A549 (cell line): ENCODE data around the gene KCNE4. TPM values are rescaled to one million over a fixed set of nuclear protein-coding genes. Genes with fewer than 3 reads are reported as not detected.
A peak's percentile ranks its signal among the peaks of the same experiment; 100 is the strongest.

Experiments
- ATAC-seq, 2 experiments: fragments of 200-7000 bp in 1 of 2; fragments of >200 bp in 1 of 2; cut with Nextera tagmentation in 1 of 2; cut with Tn5 transposase in 1 of 2; 3 replicates each; pipeline versions ENCODE4 v1.8.0 to v1.9.1; 2018 to 2020; ENCODE audit warnings: mild to moderate bottlenecking in 1 of 2, moderate library complexity in 1 of 2
- CTCF ChIA-PET: fragments of 300-600 bp; sonication (Branson Sonifier 250); formaldehyde crosslinking; extraction: SDS; loops from one replicate; lab custom pipeline; 2021; ENCODE audit warnings: antibody characterized with exemption, inconsistent platforms; lab: Yijun Ruan, JAX
- POLR2A ChIA-PET: fragments of 350-600 bp; formaldehyde crosslinking; extraction: SDS; loops from one replicate; lab custom pipeline; 2021; ENCODE audit warnings: antibody characterized with exemption, inconsistent platforms; lab: Yijun Ruan, JAX
- DNase-seq, 2 experiments: peaks; one replicate each; pipeline versions ENCODE4 v3.0.0 to v3.0.0-alpha.2; 2011 to 2016; ENCODE audit warnings: low read depth in 1 of 2, low spot score in 1 of 2
- FAIRE-seq: peaks from 2 replicates; lab custom pipeline; 2011; peaks lifted over from hg19 to GRCh38; lab: Jason Lieb, UNC
- H3K27ac ChIP-seq, 2 experiments: fragments of >200 bp; sonication (Bioruptor Twin); formaldehyde crosslinking; 3 replicates each; pipeline ENCODE4 v1.5.1; 2016 to 2017
- H3K4me1 ChIP-seq: fragments of >200 bp; sonication (Bioruptor Twin); formaldehyde crosslinking; 3 replicates; pipeline ENCODE4 v1.6.1; 2016
- H3K4me2 ChIP-seq: fragments of >200 bp; sonication (Bioruptor Twin); formaldehyde crosslinking; 3 replicates; pipeline ENCODE4 v1.6.1; 2016
- H3K4me3 ChIP-seq: fragments of >200 bp; sonication (Bioruptor Twin); formaldehyde crosslinking; 3 replicates; pipeline ENCODE4 v1.5.1; 2016
- H3K9me3 ChIP-seq: fragments of >200 bp; sonication (Bioruptor Twin); formaldehyde crosslinking; 3 replicates; pipeline ENCODE4 v1.6.1; 2016
- ATOH8 ChIP-seq: fragments of 250-450 bp; sonication (Bioruptor Pico); IDR thresholded peaks from 2 replicates; pipeline ENCODE4 v1.5.0; 2020; ENCODE audit warnings: low read depth, mild to moderate bottlenecking, moderate library complexity
- BHLHE40 ChIP-seq: IDR thresholded peaks from 2 replicates; pipeline ENCODE4 v1.6.1; 2012; ENCODE audit warnings: low read depth, low read length, inconsistent platforms
- CEBPB ChIP-seq, 2 experiments: fragments of >200 bp in 1 of 2; sonication (Bioruptor Twin) in 1 of 2; formaldehyde crosslinking in 1 of 2; IDR thresholded peaks; 2 replicates each; pipeline ENCODE4 v1.6.1; 2012 to 2016
- CHD2 ChIP-seq: fragments of 150-350 bp; IDR thresholded peaks from 2 replicates; pipeline ENCODE4 v1.6.1; 2014; ENCODE audit warnings: low read length; ENCODE audit not compliant: partially characterized antibody
- E2F6 ChIP-seq: IDR thresholded peaks from 2 replicates; pipeline ENCODE4 v1.6.1; 2012; ENCODE audit warnings: low read depth, borderline replicate concordance
- EHF ChIP-seq: fragments of 250-450 bp; sonication (Bioruptor Pico); IDR thresholded peaks from 2 replicates; pipeline ENCODE4 v1.5.0; 2020; ENCODE audit warnings: mild to moderate bottlenecking
- ESRRA ChIP-seq: fragments of 150-350 bp; IDR thresholded peaks from 2 replicates; pipeline ENCODE4 v1.6.1; 2014; ENCODE audit warnings: mild to moderate bottlenecking, low read length, borderline replicate concordance
- FOSB ChIP-seq: fragments of 250-450 bp; sonication (Bioruptor Pico); IDR thresholded peaks from 2 replicates; pipeline ENCODE4 v1.5.0; 2020; ENCODE audit warnings: mild to moderate bottlenecking, moderate library complexity
- HMGXB4 ChIP-seq: fragments of 250-450 bp; sonication (Bioruptor Pico); IDR thresholded peaks from 2 replicates; pipeline ENCODE4 v1.5.0; 2021; ENCODE audit warnings: mild to moderate bottlenecking, moderate library complexity, borderline replicate concordance
- HOXB13 ChIP-seq: fragments of 250-450 bp; sonication (Bioruptor Pico); IDR thresholded peaks from 2 replicates; pipeline ENCODE4 v1.5.0; 2020; ENCODE audit warnings: low read depth, mild to moderate bottlenecking, moderate library complexity
- KDM5A ChIP-seq: fragments of 200-600 bp; sonication (generic); IDR thresholded peaks from 2 replicates; pipeline ENCODE4 v1.6.1; 2016; ENCODE audit warnings: antibody characterized with exemption, mild to moderate bottlenecking
- MAFK ChIP-seq: fragments of 450-650 bp; IDR thresholded peaks from 2 replicates; pipeline ENCODE4 v1.6.1; 2014; ENCODE audit not compliant: partially characterized antibody
- NFE2L2 ChIP-seq: fragments of 150-350 bp; conservative IDR thresholded peaks from 2 replicates; pipeline ENCODE4 v1.6.1; 2014; ENCODE audit warnings: low read length
- POLR2AphosphoS2 ChIP-seq: conservative IDR thresholded peaks from 2 replicates; pipeline ENCODE4 v1.6.1; 2012; ENCODE audit warnings: low read length, improper control_type of control experiment, inconsistent platforms
- RFX5 ChIP-seq: fragments of 450-650 bp; IDR thresholded peaks from 2 replicates; pipeline ENCODE4 v1.7.1; 2014; ENCODE audit warnings: antibody characterized with exemption, mild to moderate bottlenecking, moderate library complexity
- TFCP2L1 ChIP-seq: fragments of 250-450 bp; sonication (Bioruptor Pico); IDR thresholded peaks from 2 replicates; pipeline ENCODE4 v1.5.0; 2021; ENCODE audit warnings: mild to moderate bottlenecking
- ZC3H11A ChIP-seq: fragments of 450-650 bp; IDR thresholded peaks from 2 replicates; pipeline ENCODE4 v1.6.1; 2014; ENCODE audit warnings: antibody characterized with exemption, mild to moderate bottlenecking
- WGBS: methylation state at CpG from one replicate; pipeline ENCODE4 v1.1.6; 2017; ENCODE audit errors: missing lambda C conversion rate; 5-methylcytosine and 5-hydroxymethylcytosine counted together
- polyA plus RNA-seq, 4 experiments: library from polyadenylated mRNA; depleted of rRNA in 3 of 4; stranded (reverse); fragments of >200 nt; fragmentation: RNase III in 1 of 4; extraction: RNeasy Plus Mini Kit Qiagen cat#74134 plus additional on column Dnase treatment in 1 of 4; gene quantifications; 2 replicates in 3 of 4; 3 replicates in 1 of 4; pipeline ENCODE4 v1.2.3, GENCODE V29; 2011 to 2017

KCNE4 gene
- polyA plus RNA-seq, 2 of the 4 experiments (the other 2 are of a cell fraction): 1.4 to 3.6 TPM

- Histone ChIP-seq H3K27ac (no peak overlapping the region), H3K4me1 (peaks cover 12% of the 10 kb centered on the region), H3K4me2 (no peak overlapping the region), H3K4me3 (no peak overlapping the region), H3K9me3 (peaks cover 14% of the 10 kb centered on the region)
- DNase-seq (no peak), FAIRE-seq (no peak), ATAC-seq (no peak)
- ChIA-PET POLR2A (no interaction called here), CTCF (interaction anchor here (0.7 kb wide), 1 partner anchor 1975 kb away, joined by 3 read pairs; no protein-coding TSS in a partner anchor)
- TF ChIP-seq MAFK: no peak
- WGBS: 79% methylated on average over 3 of the region's 3 CpGs
Measured at GRCh38 chr2:223036790-223037444, 15.1 kb upstream of the KCNE4 start.

GRCh38 chr2:223037445-223037800, 14.6 kb upstream of the KCNE4 start:
- peaks cover 16% of the 10 kb centered on the region for H3K4me1 ChIP-seq
- H3K9me3 ChIP-seq: peaks cover 9% of the 10 kb centered on the region
- TF ChIP-seq BHLHE40 (no peak), POLR2AphosphoS2 (no peak), FOSB (CRISPR knock-in tag) (no peak), EHF (CRISPR knock-in tag) (no peak), RFX5 (no peak), CEBPB (IDR thresholded peaks at IDR 0.05) (no peak), KDM5A (no peak), ZC3H11A (no peak), CHD2 (no peak), NFE2L2 (no peak), HMGXB4 (CRISPR knock-in tag) (no peak), E2F6 (no peak), ATOH8 (no peak)
- no peak for FAIRE-seq
- H3K27ac ChIP-seq: no peak overlapping the region
- H3K4me3 ChIP-seq: no peak overlapping the region
- H3K4me2 ChIP-seq: no peak overlapping the region
- no peak for DNase-seq
- ChIA-PET POLR2A (no interaction called here), CTCF (interaction anchor here (0.7 kb wide), 1 partner anchor 1975 kb away, joined by 3 read pairs; no protein-coding TSS in a partner anchor)
- no peak for ATAC-seq
- WGBS: 76% methylated on average over 2 of the region's 2 CpGs

GRCh38 chr2:223039618-223040017, 12.4 kb upstream of the KCNE4 start:
- WGBS: 76% methylated on average over 1 of the region's 1 CpG
- no peak for ATAC-seq
- peaks cover 33% of the 10 kb centered on the region for H3K4me1 ChIP-seq
- no peak for FAIRE-seq
- TF ChIP-seq MAFK (peak; percentile 35), HOXB13 (CRISPR knock-in tag) (no peak)
- no peak overlapping the region for H3K4me3 ChIP-seq
- H3K9me3 ChIP-seq: no peaks in the 10 kb centered on the region
- CTCF ChIA-PET: interaction anchor here (1.3 to 2.1 kb wide), 2 partner anchors 12 to 68 kb away, joined by 3 to 8 read pairs; partner anchors contain the start of gene KCNE4
- H3K4me2 ChIP-seq: no peak overlapping the region
- POLR2A ChIA-PET: no interaction called here
- no peak for DNase-seq
- no peak overlapping the region for H3K27ac ChIP-seq

GRCh38 chr2:223040527-223040926, 11.5 kb upstream of the KCNE4 start:
- H3K4me1 ChIP-seq: peaks cover 33% of the 10 kb centered on the region
- TF ChIP-seq TFCP2L1 (CRISPR knock-in tag): no peak
- TF ChIP-seq FOSB (CRISPR knock-in tag): no peak
- no peak for TF ChIP-seq ESRRA
- TF ChIP-seq, all 56 proteins: peak for 0
- no peak for FAIRE-seq
- no peak overlapping the region; the same call in 2 of the 3 replicates for H3K4me2 ChIP-seq
- ChIA-PET CTCF (interaction anchor here (1.0 kb wide), 1 partner anchor 62 kb away, joined by 3 read pairs; no protein-coding TSS in a partner anchor), POLR2A (no interaction called here)
- 91% methylated on average over 3 of the region's 3 CpGs for WGBS
- H3K9me3 ChIP-seq: no peaks in the 10 kb centered on the region
- ATAC-seq: no peak
- peak overlapping the region; percentile 82 to 89; a peak in 5 of 6 replicates for H3K27ac ChIP-seq
- no peak overlapping the region for H3K4me3 ChIP-seq
- no peak for DNase-seq
